Activated T-cell treated with anti-CD3 and anti-CD28 coated beads, Interleukin-2, amount 50 U/mL, for 1 hour (primary cell): ENCODE results near the gene SNED1.
A peak's percentile ranks its signal among the peaks of the same experiment; 100 is the strongest.

ENCODE experiments used
- DNase-seq: peaks from one replicate; pipeline ENCODE4 v3.0.0-alpha.2; 2020

Gene SNED1

DNA sequence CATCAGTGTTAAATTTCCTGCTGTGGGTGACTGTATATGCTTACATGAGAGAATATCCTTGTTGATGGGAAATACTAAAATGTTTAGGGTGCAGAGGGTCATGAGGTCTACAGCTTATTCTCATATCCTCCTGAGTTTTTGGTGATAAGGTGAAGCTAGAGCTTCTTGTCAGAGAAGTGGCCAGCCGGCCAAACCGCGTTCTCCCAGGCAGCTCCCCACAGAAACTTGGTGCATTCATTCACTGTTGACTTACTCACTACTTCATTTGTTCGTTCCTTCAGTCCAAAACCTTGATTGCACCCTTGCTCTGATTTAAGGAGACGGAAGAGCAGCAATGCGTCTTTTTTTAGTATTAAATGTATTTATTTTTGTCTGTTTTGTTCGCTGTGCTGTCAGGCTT lies 8.7 kb downstream of the SNED1 start:
- DNase-seq, result no peak

GRCh38 chr2:241007880-241008710 lies 9.7 kb downstream of the SNED1 start:
- peak; percentile 16 for DNase-seq

- peak; percentile 17 for DNase-seq
Observed at GRCh38 chr2:241008711-241009121, 10.3 kb downstream of the SNED1 start.

DNA sequence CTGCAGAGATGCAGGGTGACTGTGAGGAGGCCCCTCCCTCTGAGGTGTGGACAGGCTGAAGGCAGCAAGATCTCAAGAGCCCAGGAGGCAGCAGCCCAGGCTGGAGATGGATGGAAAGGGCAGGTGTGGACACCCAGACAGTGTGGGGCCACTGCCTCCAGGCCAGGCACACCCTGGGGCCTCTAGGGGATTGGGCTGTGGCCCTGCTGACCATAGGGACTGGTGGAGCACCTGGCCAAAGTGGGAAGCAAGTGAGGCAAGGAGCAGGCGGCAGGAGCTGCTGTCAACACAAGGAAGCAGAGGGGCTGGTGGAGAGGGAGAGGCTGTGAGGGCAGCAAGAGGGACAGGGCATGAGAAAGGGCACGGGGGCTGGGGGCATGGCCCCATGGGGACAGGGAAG lies 10.8 kb downstream of the SNED1 start:
- no peak for DNase-seq

- peak; percentile 61 for DNase-seq
Observed at GRCh38 chr2:241009601-241010530, 11.4 kb downstream of the SNED1 start.

DNA sequence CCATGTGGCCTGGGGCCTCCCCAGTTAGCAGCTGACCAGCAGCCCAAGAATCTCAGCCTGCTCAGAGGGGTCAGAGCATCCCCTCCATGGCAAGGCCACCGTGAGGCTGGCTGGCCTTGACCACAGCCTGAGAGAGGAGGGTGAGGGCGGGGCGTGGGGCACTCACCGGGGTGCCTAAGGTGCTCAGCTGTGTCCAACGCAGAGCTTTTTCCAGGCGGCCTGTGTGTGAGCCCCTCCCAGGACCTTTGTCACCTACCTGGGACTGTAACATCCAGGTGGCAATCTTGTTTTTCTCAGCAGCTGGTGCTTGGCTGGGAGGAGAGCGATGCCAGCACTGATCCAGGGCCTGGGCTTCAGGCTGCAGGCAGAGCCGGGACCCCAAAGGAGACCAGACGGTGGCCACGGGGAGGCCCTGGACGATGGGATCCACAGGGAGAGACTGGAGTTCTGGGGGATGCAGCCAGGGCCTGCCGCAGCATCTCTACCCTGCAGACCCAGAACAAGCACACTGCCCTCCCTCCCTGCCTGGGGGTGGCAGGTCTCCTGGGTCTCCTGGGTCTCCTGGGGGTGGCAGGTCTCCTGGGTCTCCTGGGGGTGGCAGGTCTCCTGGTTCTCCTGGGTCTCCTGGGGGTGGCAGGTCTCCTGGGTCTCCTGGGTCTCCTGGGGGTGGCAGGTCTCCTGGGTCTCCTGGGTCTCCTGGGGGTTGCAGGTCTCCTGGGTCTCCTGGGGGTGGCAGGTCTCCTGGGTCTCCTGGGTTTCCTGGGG lies 12.3 kb downstream of the SNED1 start:
- peak; percentile 34 for DNase-seq

- DNase-seq, result peak; percentile 19
Observed at GRCh38 chr2:241011296-241011600, 12.8 kb downstream of the SNED1 start.

GRCh38 chr2:241011751-241012510 lies 13.5 kb downstream of the SNED1 start:
- DNase-seq, result peak; percentile 58

GRCh38 chr2:241014224-241014623 lies 15.8 kb downstream of the SNED1 start:
- no peak for DNase-seq

DNA sequence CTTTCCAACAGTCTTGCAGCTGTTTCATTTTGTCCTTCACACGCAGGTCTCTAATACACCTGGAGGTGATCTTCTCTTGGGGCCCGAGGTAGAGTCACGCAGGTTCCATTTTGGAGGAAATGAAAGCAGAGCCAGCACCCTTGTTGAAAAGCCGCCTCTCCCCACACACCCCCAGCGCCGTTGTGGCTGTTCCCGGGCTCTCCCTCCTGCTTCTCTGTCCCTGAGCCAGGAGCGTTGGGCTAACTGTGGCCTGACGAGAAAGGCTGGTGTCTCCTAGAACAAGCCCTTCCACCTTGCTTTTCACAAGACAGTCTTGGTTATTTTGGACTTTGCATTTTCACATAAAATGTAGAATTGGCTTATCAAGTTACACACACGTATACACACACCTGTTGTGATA lies 16.3 kb downstream of the SNED1 start:
- DNase-seq, result no peak

GRCh38 chr2:241015439-241015838 lies 17.0 kb downstream of the SNED1 start:
- DNase-seq, result no peak

DNA sequence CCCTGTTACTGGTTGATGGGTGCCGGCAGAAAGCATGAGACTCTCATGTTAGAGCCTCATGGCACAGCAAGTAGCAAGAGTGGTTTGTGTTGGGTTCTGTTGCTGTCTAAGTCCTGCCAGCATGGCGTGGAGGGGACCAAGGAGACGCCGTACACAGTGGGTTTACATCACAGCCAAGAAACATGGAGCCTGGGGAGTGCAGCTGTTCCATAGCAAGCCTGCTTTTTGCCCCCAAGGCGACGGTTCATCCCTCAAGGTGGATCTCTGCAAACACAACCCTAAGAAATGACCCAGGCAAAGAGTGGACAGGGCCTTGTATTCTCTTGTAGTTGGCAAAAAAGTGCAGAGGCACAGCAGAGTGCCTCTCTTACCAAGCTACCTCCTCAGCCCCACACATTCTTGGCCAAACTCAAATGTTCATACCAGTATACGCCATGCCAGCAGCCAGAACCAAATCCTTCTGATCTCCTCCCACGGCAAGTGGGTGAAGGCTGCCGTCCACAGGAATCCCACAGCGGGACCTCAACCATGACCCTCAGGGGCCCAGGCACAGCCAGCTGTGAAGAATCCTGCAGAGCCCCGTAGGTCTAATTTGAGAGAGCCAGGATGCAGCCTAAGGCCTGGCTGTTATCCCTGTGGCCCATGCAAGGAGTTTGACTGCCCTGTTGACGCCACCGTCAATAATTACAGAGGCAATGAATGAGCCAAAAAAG lies 19.0 kb downstream of the SNED1 start:
- no peak for DNase-seq

DNA sequence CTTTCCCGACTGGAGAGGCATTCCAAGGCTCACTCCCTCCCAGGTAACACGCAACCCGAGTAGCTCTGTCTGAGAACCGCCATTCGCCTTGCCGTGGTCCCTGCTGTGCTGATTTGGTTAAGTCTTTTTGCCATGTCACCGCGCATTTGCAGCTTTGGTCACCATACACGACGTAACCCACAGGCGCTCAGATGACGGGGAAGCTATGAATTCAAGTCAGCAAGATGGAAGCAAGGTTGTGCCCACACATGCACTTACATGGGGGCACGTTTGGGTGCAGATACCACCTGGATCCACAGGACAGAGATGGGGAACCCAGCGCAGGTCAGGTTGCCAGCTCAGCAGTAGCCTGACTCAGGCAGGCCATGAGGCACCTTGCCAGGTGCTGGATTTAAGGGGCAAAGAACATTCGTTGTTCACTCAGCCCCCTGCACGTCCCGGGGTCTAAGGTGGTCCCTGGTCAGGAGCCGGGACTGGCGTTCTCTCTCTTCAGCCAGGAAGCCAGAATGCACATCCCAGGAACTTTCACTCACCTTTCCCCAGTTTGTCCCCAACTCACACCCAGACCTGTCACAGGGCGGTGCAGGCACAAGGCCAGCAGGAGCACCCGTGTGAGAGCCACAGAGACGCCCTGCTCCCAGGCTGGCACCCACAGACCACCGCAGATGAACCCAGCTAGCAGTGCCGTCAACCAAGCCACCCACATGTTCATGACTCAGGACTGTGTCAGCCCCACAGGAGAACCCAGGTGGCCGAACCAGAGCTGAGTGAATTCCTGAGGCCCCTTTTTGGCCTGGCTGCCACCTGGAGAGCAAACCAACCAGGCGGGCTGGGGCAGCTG lies 19.9 kb downstream of the SNED1 start:
- no peak for DNase-seq

- DNase-seq, result no peak
Observed at GRCh38 chr2:241019441-241020139, 21.2 kb downstream of the SNED1 start.

DNA sequence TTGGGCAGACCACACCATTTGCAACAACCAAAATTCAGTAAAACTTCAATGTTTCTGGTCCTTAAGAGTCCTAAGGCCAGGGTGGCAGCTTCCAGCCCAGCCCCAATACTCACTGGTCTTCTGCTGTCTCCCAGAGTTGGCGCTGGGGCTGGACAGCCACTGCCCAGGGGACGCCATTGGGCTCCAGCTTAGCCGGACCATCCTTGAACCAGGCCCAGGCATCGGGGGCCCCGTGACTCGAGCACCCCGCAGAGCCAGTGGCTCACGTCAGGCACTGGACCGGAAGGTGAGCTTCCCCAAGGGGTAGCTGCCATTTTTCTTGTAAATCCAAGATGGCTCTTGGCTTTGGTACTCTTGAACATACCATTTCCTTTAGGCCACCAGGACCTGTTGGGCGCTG lies 21.8 kb downstream of the SNED1 start:
- no peak for DNase-seq

DNA sequence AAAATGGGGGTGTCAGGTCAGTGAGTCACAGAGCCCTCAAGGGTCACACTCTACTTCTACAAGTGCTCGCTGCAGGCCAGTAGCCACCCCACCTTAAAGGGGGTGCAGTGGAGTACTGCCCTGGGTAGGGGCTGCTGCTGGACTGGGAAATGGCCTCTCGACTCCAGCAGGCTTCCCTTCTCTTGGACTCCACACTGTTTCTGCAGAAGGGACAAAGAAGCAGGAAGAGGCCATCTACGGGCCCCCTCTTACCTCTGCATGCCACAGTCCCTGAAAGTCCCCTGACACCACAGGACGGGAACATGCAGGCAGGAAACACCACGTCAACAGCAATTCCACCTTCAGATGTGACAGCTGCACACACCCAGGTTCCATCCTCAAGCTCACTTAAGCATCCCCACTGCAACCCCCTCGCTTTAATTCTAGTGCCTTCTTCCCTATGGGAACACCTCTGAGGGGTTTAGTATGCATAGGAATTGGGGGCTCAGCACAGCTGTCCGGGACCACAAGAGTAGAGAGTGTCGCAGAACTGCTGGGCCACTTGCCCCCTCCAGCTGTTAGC lies 22.3 kb downstream of the SNED1 start:
- no peak for DNase-seq

GRCh38 chr2:241025639-241026038 lies 27.2 kb downstream of the SNED1 start:
- no peak for DNase-seq

GRCh38 chr2:241029599-241030332 lies 31.3 kb downstream of the SNED1 start:
- DNase-seq, result no peak

DNA sequence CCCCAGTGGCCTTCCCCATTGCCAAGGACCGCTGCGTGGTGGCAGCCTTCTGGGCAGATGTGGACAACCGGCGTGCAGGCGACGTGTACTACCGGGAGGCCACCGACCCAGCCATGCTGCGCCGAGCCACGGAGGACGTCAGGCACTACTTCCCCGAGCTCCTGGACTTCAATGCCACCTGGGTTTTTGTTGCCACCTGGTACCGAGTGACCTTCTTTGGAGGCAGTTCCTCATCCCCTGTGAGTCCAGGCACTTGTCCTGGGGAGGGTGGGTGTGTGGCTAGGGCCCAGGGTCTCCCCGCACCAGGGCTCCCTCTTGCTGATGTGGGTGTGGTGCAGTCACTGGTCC lies 31.9 kb downstream of the SNED1 start:
- DNase-seq, result no peak
